Epidermal melanocyte (primary cell): Measurements from ENCODE around the gene PDZRN3.
"Not testable (repeated sequence)": the region's sequence is repeated elsewhere in the genome, so short reads cannot be mapped to it uniquely, and the experiment has no call there.

Experiments used
- DNase-seq: peaks from one replicate; pipeline ENCODE4 v3.0.0; 2011; ENCODE audit warnings: low spot score; ENCODE audit not compliant: insufficient read length

PDZRN3 gene

GRCh38 chr3:73465926-73466325 lies 158.8 kb downstream of the PDZRN3 start:
- DNase-seq: no peak

- DNase-seq: not testable (repeated sequence)
Observed at GRCh38 chr3:73464126-73464525, 160.6 kb downstream of the PDZRN3 start.

- DNase-seq: no peak
Observed at GRCh38 chr3:73461547-73461946, 163.2 kb downstream of the PDZRN3 start.

DNA sequence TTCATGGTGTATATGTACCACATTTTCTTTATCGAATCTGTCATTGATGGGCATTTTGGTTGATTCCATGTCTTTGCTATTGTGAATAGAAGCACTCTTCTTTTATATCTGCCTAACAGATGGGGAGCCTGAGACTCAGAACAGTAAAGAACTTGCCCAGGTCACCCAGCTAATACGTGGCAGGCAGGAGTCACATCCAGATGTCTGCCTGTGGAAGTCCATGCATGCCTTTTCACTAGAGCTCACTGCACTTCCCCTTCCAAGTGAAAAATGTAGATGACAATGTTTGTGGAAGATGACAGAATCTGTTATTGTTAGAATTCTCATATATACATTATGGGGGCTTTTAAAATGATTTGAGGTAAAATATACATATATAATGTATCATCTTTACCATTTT lies 165.0 kb downstream of the PDZRN3 start:
- DNase-seq: no peak

- DNase-seq: no peak
Observed at GRCh38 chr3:73453666-73454065, 171.1 kb downstream of the PDZRN3 start.

DNA sequence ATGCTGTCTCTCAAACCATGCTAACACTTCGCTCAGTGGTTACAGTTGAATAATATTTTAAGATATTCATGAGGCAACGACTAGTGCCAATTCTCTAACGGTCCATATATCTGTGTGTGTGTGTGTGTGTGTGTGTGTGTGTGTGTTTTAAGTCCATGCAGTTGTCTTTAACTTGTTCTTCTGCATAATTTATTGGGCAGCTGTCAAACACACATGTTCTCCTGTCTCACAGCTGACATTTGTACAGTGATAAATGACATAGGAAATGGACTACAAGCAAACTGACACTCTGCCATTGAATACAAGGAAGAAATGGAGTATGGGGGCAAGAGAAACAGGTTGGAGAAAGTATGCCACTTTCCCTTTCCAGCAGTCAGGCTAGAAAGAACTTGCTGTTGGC lies 172.0 kb downstream of the PDZRN3 start:
- no peak for DNase-seq

- DNase-seq: no peak
Observed at GRCh38 chr3:73451301-73451944, 173.3 kb downstream of the PDZRN3 start.

- DNase-seq: no peak
Observed at GRCh38 chr3:73449774-73450173, 175.0 kb downstream of the PDZRN3 start.

GRCh38 chr3:73448761-73449301 lies 175.9 kb downstream of the PDZRN3 start:
- no peak for DNase-seq

- no peak for DNase-seq
Observed at GRCh38 chr3:73448041-73448440, 176.7 kb downstream of the PDZRN3 start.

GRCh38 chr3:73447111-73447510 lies 177.6 kb downstream of the PDZRN3 start:
- no peak for DNase-seq

DNA sequence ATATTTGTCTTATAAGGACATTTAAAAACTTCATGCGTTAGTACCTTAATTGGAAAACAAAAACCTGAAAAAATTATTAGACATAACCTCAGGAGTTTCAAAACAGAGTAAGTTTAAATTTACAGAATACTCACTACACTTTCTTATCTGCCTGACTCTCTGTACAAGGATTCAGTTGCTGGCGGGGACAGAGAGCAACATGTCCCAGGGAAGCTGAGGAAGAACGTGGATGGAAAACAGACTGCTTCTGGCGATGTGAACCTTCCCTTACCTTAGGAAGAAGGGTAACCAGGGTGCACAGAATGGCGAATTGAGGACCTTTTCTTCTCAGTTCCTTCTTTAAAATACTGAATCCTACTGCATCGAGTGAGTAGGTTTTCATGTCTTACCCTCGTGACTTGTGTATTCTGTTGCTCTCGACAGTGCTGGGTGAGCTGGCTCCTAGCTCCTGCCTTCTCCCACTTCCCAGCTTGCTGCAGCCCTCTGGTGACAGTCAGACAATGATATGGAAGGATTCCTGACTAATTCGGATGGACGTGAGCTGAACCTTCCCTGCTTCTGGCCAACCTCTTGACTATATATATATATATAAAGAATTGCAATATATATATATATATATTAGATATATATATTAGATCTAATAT lies 178.2 kb downstream of the PDZRN3 start:
- no peak for DNase-seq

DNA sequence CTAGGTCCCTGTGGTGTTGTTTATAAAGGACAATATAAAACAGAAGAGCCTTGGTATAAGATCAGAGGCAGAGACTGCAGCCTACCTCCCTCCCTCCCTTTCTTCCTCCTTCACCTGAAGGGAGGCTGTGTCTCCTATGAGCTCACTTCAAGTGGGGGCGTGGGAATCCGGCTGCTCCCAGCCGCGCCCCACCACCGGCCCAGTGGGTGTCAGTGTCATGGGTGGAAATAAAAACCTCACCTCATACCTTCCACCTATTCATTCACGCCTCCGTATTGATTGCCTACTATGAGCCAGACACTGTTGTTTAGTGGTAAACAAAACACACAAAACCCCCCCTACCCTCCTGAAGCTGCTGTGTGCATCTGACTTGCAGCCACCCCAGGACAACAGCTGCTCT lies 181.9 kb downstream of the PDZRN3 start:
- DNase-seq: no peak

DNA sequence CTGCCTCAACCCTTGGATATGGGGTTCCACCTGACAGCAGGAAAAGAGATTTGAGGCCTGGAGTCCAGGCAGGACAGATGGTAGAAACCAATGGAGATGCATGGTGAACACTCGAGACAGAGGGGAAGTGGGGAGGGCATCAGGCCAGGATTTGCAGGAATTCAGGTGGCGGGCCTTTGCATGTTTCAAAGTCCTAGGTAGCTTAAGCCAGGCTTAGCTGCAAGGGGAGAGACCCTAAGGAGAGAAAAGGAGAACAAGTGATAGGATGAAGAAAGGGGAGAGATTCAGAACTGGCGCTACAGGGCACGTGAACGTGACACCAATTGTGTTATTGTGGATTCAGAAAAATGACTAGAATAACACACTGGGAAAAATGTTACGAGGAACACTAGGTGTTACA lies 182.6 kb downstream of the PDZRN3 start:
- DNase-seq: no peak

DNA sequence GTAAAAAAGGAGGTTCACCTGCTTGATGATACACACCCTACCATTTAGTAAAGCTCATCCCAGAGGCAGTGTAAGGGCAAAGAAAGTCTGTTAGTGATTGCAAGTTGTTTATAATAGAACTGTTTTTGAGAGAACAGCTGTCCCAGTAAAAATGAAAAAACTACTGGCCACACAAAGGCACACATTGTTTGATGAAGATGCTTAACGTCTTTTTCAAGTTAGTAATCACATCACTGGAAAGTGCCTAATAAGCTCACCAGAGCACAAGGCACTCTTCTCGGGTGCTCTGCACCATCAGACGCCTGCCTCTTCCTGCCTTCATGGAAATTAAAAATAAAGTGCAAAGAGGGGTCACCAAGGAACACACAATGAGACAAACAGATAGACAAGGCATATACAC lies 186.9 kb downstream of the PDZRN3 start:
- peak; percentile 79 for DNase-seq

GRCh38 chr3:73435055-73435454 lies 189.7 kb downstream of the PDZRN3 start:
- no peak for DNase-seq

GRCh38 chr3:73433687-73434086 lies 191.1 kb downstream of the PDZRN3 start:
- DNase-seq: no peak

- no peak for DNase-seq
Observed at GRCh38 chr3:73433079-73433478, 191.7 kb downstream of the PDZRN3 start.

DNA sequence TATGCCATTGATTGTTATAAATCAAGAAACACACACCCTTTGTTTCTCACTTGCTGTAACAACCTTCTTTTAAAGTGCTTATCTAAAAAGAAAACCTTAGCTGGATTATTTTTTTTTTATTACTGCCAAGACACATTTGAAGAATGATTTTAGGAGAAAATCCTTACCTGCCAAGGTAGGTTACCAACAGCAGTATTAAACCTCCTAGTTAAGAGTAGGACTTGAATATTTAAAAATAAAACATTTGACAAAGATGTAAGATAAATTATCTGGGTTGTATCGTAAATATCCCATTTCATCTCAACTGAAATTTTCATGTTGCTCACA lies 192.1 kb downstream of the PDZRN3 start:
- DNase-seq: no peak

DNA sequence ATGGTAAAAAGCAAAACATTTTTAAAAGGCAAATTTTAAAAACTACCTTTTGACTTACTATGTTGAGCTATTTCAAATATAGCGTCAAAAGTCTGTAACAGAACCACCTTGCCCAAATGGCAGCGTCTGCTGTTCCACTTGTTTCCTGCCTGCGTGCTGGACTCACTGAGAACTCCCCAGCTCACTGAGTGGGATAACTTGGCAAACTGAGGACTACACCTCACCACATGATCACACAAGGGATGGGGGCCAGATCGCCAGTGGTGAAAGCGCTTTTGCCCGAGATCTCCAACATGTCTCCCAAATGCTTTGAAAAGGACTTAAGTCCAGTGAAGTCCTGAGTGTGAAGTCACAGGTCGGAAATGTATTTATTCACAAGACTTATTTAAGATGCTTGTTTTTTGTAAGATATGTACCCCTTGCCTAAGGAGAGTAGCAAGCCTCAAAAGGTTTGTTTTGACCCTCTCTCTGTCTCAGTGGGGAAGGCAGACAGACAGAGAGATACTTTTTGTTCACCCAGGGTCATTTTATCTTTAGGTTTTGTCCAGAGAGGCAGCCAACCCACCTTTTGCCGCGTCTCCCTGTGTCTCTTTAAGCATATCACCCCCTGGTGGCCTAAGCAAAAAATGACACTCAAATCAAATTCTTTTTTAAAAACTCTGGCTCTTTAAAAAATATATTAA lies 192.6 kb downstream of the PDZRN3 start:
- no peak for DNase-seq

- no peak for DNase-seq
Observed at GRCh38 chr3:73431183-73431900, 193.4 kb downstream of the PDZRN3 start.
